Measurements from ENCODE around the gene SETD4. TPM values are rescaled to one million over a fixed set of nuclear protein-coding genes. Genes with fewer than 3 reads are reported as not detected.

Gene SETD4
- total RNA-seq, 2 donors from 2014 or later: 14.1 to 18.3 TPM

DNA sequence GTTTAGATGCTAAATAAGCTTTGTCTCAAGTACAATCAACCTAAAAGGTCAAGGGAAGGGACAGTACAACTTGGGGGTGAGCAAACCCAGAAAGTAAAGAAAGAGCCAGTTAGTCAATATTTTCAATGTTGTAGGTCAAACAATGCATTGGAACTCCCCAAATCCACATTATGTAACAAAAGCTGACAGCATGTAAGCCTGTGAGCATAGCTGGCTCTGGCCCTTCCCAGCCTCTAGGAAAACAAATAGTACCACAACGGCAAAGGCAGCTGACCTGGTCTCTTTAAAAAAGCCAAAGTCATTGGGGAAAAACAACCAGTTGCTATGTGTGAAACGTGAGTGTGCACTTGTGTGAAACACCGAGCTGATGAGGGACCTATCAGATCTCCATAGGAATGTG, 12.9 kb upstream of the SETD4 start:
- H3K27me3 ChIP-seq (replicated peaks; ENCODE audit: insufficient read depth): no peaks in the 10 kb centered on the region
- H3K4me3 ChIP-seq: no peak overlapping the region
- TF ChIP-seq, protein P1, sequence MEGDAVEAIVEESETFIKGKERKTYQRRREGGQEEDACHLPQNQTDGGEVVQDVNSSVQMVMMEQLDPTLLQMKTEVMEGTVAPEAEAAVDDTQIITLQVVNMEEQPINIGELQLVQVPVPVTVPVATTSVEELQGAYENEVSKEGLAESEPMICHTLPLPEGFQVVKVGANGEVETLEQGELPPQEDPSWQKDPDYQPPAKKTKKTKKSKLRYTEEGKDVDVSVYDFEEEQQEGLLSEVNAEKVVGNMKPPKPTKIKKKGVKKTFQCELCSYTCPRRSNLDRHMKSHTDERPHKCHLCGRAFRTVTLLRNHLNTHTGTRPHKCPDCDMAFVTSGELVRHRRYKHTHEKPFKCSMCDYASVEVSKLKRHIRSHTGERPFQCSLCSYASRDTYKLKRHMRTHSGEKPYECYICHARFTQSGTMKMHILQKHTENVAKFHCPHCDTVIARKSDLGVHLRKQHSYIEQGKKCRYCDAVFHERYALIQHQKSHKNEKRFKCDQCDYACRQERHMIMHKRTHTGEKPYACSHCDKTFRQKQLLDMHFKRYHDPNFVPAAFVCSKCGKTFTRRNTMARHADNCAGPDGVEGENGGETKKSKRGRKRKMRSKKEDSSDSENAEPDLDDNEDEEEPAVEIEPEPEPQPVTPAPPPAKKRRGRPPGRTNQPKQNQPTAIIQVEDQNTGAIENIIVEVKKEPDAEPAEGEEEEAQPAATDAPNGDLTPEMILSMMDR (IDR thresholded peaks at IDR 0.05): no peak
- DNase-seq (ENCODE audit: low spot score): no peak
- peaks cover 9% of the 10 kb centered on the region for H3K36me3 ChIP-seq
- no peaks in the 10 kb centered on the region for H3K9me3 ChIP-seq
- ATAC-seq (ENCODE audit: insufficient number of reproducible peaks, low FRiP score, low read depth): no peak
- H3K27ac ChIP-seq: no peak overlapping the region
- peaks cover 28 to 41% of the 10 kb centered on the region in 2 donors for H3K4me1 ChIP-seq (ENCODE audit: control insufficient read depth in 1 of 2, low read depth in 2 of 2)

GRCh38 chr21:36072453-36073162, 12.3 kb upstream of the SETD4 start:
- peaks cover 9% of the 10 kb centered on the region for H3K36me3 ChIP-seq
- no peaks in the 10 kb centered on the region for H3K9me3 ChIP-seq
- no peak overlapping the region for H3K27ac ChIP-seq
- no peak for ATAC-seq (ENCODE audit: insufficient number of reproducible peaks, low FRiP score, low read depth)
- no peak for DNase-seq (ENCODE audit: low spot score)
- TF ChIP-seq, protein P1 (IDR thresholded peaks at IDR 0.05): no peak
- H3K27me3 ChIP-seq (replicated peaks; ENCODE audit: insufficient read depth): no peaks in the 10 kb centered on the region
- H3K4me3 ChIP-seq: no peak overlapping the region
- H3K4me1 ChIP-seq (ENCODE audit: control insufficient read depth in 1 of 2, low read depth in 2 of 2): peaks cover 28 to 41% of the 10 kb centered on the region in 2 donors

- H3K4me3 ChIP-seq: peak overlapping the region; percentile 75
- H3K36me3 ChIP-seq: peaks cover 9% of the 10 kb centered on the region
- H3K27ac ChIP-seq: no peak overlapping the region
- H3K27me3 ChIP-seq (replicated peaks; ENCODE audit: insufficient read depth): no peaks in the 10 kb centered on the region
- peaks cover 28 to 41% of the 10 kb centered on the region in 2 donors for H3K4me1 ChIP-seq (ENCODE audit: control insufficient read depth in 1 of 2, low read depth in 2 of 2)
- TF ChIP-seq, protein P1 (IDR thresholded peaks at IDR 0.05): no peak
- ATAC-seq (ENCODE audit: insufficient number of reproducible peaks, low FRiP score, low read depth) (no peak), DNase-seq (ENCODE audit: low spot score) (no peak)
- no peaks in the 10 kb centered on the region for H3K9me3 ChIP-seq
Measured at GRCh38 chr21:36070999-36071398, 10.7 kb upstream of the SETD4 start.

DNA sequence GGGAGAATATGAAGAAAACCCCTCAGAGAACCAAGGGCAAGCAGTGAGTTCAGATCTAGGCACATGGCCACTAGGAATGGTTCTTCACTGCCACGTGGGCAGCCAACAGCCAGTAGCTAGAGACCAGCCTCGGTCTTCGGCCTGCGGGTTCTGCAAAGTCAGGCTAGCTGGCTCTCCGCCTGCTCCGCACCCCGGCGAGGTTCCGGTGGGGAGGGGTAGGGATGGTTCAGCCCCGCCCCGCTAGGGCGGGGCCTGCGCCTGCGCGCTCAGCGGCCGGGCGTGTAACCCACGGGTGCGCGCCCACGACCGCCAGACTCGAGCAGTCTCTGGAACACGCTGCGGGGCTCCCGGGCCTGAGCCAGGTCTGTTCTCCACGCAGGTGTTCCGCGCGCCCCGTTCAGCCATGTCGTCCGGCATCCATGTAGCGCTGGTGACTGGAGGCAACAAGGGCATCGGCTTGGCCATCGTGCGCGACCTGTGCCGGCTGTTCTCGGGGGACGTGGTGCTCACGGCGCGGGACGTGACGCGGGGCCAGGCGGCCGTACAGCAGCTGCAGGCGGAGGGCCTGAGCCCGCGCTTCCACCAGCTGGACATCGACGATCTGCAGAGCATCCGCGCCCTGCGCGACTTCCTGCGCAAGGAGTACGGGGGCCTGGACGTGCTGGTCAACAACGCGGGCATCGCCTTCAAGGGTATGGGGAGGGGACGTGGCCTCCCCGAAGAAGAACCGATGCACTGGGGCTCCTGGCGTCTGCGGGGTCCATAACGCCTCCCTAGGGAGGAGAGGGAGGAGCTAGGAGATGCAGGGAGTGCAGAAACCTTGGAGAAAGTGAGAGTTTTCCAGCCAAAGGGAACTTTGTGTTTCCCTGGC, 9.6 kb upstream of the SETD4 start, which contains the start of gene CBR1:
CBR1 (plus strand) TSS at position 312 of the 871 bp plus-strand sequence; CDS start at position 404, 92 bp downstream.
- no peaks in the 10 kb centered on the region for H3K9me3 ChIP-seq
- peak within 1 kb of the TSS; percentile 77 to 79 for H3K27ac ChIP-seq
- peaks cover 28 to 41% of the 10 kb centered on the region in 2 donors for H3K4me1 ChIP-seq (ENCODE audit: control insufficient read depth in 1 of 2, low read depth in 2 of 2)
- ATAC-seq (ENCODE audit: insufficient number of reproducible peaks, low FRiP score, low read depth) (peak; percentile 83), DNase-seq (ENCODE audit: low spot score) (peak; percentile 84)
- peaks cover 9% of the 10 kb centered on the region for H3K36me3 ChIP-seq
- no peaks in the 10 kb centered on the region for H3K27me3 ChIP-seq (replicated peaks; ENCODE audit: insufficient read depth)
- TF ChIP-seq, protein P1 (IDR thresholded peaks at IDR 0.05): peak; percentile 17
- peak within 1 kb of the TSS; percentile 75 for H3K4me3 ChIP-seq
